Effector memory CD4-positive, alpha-beta T cell (primary cell): Measurements from ENCODE around the gene SPECC1L.

Experiments used
- DNase-seq, 3 donors: peaks; one replicate each; pipeline ENCODE4 v3.0.0-alpha.2; 2020
- H3K27ac ChIP-seq: 2 replicates; pipeline ENCODE4 v1.7.0; 2013; ENCODE audit warnings: mild to moderate bottlenecking, low read length, moderate library complexity; ENCODE audit not compliant: insufficient read depth, poor library complexity, severe bottlenecking
- H3K27me3 ChIP-seq: replicated peaks from 2 replicates; pipeline ENCODE4 v1.7.0; 2013; ENCODE audit warnings: mild to moderate bottlenecking, low read length; ENCODE audit not compliant: insufficient read depth, control insufficient read depth, poor library complexity, severe bottlenecking
- H3K36me3 ChIP-seq: 2 replicates; pipeline ENCODE4 v1.7.0; 2013; ENCODE audit warnings: mild to moderate bottlenecking, low read length, moderate library complexity; ENCODE audit not compliant: control insufficient read depth, insufficient read depth
- H3K4me1 ChIP-seq: 2 replicates; pipeline ENCODE4 v1.7.0; 2013; ENCODE audit warnings: low read length, mild to moderate bottlenecking; ENCODE audit not compliant: control insufficient read depth, insufficient read depth, poor library complexity, severe bottlenecking
- H3K4me3 ChIP-seq: 2 replicates; pipeline ENCODE4 v1.7.0; 2013; ENCODE audit warnings: low read length, low read depth, mild to moderate bottlenecking; ENCODE audit not compliant: insufficient read depth, poor library complexity, severe bottlenecking
- H3K9me3 ChIP-seq: 2 replicates; pipeline ENCODE4 v1.7.0; 2013; ENCODE audit warnings: mild to moderate bottlenecking, low read length, moderate library complexity; ENCODE audit not compliant: control insufficient read depth

Gene SPECC1L

GRCh38 chr22:24436553-24436952 lies 165.9 kb downstream of the SPECC1L start:
- H3K9me3 ChIP-seq: no peaks in the 10 kb centered on the region
- no peak overlapping the region for H3K4me3 ChIP-seq
- H3K4me1 ChIP-seq: peaks cover 46% of the 10 kb centered on the region
- no peak for DNase-seq
- no peak overlapping the region for H3K27ac ChIP-seq
- no peaks in the 10 kb centered on the region for H3K27me3 ChIP-seq
- peaks cover 41% of the 10 kb centered on the region for H3K36me3 ChIP-seq

GRCh38 chr22:24437091-24437490 lies 166.5 kb downstream of the SPECC1L start:
- Histone ChIP-seq H3K4me3 (no peak overlapping the region), H3K9me3 (no peaks in the 10 kb centered on the region), H3K27ac (no peak overlapping the region), H3K36me3 (peaks cover 46% of the 10 kb centered on the region), H3K27me3 (no peaks in the 10 kb centered on the region), H3K4me1 (peaks cover 42% of the 10 kb centered on the region)
- no peak for DNase-seq

GRCh38 chr22:24437741-24438328 lies 167.2 kb downstream of the SPECC1L start:
- no peak for DNase-seq
- H3K9me3 ChIP-seq: no peaks in the 10 kb centered on the region
- no peaks in the 10 kb centered on the region for H3K27me3 ChIP-seq
- peaks cover 54% of the 10 kb centered on the region for H3K36me3 ChIP-seq
- H3K4me1 ChIP-seq: peaks cover 35% of the 10 kb centered on the region
- H3K4me3 ChIP-seq: no peak overlapping the region
- no peak overlapping the region for H3K27ac ChIP-seq

- Histone ChIP-seq H3K9me3 (no peaks in the 10 kb centered on the region), H3K27ac (no peak overlapping the region), H3K27me3 (no peaks in the 10 kb centered on the region), H3K4me3 (no peak overlapping the region), H3K36me3 (peaks cover 61% of the 10 kb centered on the region), H3K4me1 (peaks cover 10% of the 10 kb centered on the region)
- no peak for DNase-seq
Measured at GRCh38 chr22:24440270-24440717, 169.7 kb downstream of the SPECC1L start.

GRCh38 chr22:24440718-24441405 lies 170.2 kb downstream of the SPECC1L start:
- no peak for DNase-seq
- Histone ChIP-seq H3K4me1 (peaks cover 6% of the 10 kb centered on the region), H3K27ac (no peak overlapping the region), H3K4me3 (no peak overlapping the region), H3K36me3 (peaks cover 58% of the 10 kb centered on the region), H3K9me3 (no peaks in the 10 kb centered on the region), H3K27me3 (no peaks in the 10 kb centered on the region)

GRCh38 chr22:24441406-24442351 lies 171.0 kb downstream of the SPECC1L start:
- Histone ChIP-seq H3K36me3 (peaks cover 50% of the 10 kb centered on the region), H3K27me3 (no peaks in the 10 kb centered on the region), H3K4me3 (no peak overlapping the region), H3K9me3 (no peaks in the 10 kb centered on the region), H3K4me1 (peaks cover 4% of the 10 kb centered on the region), H3K27ac (no peak overlapping the region)
- no peak for DNase-seq

- Histone ChIP-seq H3K27me3 (no peaks in the 10 kb centered on the region), H3K4me1 (no peaks in the 10 kb centered on the region), H3K36me3 (peaks cover 47% of the 10 kb centered on the region), H3K4me3 (no peak overlapping the region), H3K27ac (no peak overlapping the region), H3K9me3 (no peaks in the 10 kb centered on the region)
- no peak for DNase-seq
Measured at GRCh38 chr22:24442352-24442744, 171.7 kb downstream of the SPECC1L start.

GRCh38 chr22:24443668-24444067 lies 173.0 kb downstream of the SPECC1L start:
- H3K27me3 ChIP-seq: no peaks in the 10 kb centered on the region
- H3K36me3 ChIP-seq: peaks cover 47% of the 10 kb centered on the region
- no peaks in the 10 kb centered on the region for H3K4me1 ChIP-seq
- no peaks in the 10 kb centered on the region for H3K9me3 ChIP-seq
- H3K27ac ChIP-seq: no peak overlapping the region
- no peak for DNase-seq
- H3K4me3 ChIP-seq: no peak overlapping the region

GRCh38 chr22:24444251-24444650 lies 173.6 kb downstream of the SPECC1L start:
- Histone ChIP-seq H3K4me3 (no peak overlapping the region), H3K27me3 (no peaks in the 10 kb centered on the region), H3K9me3 (no peaks in the 10 kb centered on the region), H3K27ac (no peak overlapping the region), H3K4me1 (no peaks in the 10 kb centered on the region), H3K36me3 (peaks cover 46% of the 10 kb centered on the region)
- no peak for DNase-seq
